Fibroblast of villous mesenchyme (primary cell): ENCODE data around the gene GPRIN3. TPM values are rescaled to one million over a fixed set of nuclear protein-coding genes. Genes with fewer than 3 reads are reported as not detected.

Experiments used
- DNase-seq: peaks from one replicate; pipeline ENCODE4 v3.0.0-alpha.2; 2010; ENCODE audit warnings: low read depth
- H3K4me3 ChIP-seq: 2 replicates; pipeline ENCODE4 v1.5.1; 2011; ENCODE audit warnings: low read depth, mild to moderate bottlenecking, low read length
- total RNA-seq: library from RNA; depleted of rRNA; stranded (reverse); fragments of >200 nt; gene quantifications from 2 replicates; pipeline ENCODE4 v1.2.3, GENCODE V29; 2012
- TF ChIP-seq, protein P1 (sequence below): IDR thresholded peaks from 2 replicates; pipeline ENCODE4 v1.5.1; 2012; ENCODE audit warnings: low read depth, mild to moderate bottlenecking, low read length; ENCODE audit not compliant: insufficient read depth

GPRIN3 gene
- total RNA-seq, 1 donor = 0.43 TPM

DNA sequence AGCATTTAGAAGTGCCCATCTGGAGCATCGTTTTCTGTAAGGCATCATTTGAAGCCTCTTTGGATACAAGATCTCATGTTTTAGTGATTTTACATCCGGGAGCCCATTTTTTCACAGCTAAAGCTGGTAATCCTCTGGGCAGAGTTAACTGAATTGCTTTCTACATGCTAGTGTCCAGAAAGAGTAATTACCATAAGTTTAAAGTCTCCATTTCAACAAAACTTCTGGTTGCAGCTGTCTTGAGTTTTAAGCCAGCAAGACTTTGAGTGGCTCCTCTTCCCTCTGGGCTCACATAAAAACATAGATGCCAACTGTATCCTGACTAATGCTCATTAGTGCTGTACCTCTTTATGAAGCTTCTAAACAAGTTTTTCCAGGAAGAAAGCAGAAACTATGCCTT is 65.4 kb downstream of the GPRIN3 start:
- TF ChIP-seq, protein P1, sequence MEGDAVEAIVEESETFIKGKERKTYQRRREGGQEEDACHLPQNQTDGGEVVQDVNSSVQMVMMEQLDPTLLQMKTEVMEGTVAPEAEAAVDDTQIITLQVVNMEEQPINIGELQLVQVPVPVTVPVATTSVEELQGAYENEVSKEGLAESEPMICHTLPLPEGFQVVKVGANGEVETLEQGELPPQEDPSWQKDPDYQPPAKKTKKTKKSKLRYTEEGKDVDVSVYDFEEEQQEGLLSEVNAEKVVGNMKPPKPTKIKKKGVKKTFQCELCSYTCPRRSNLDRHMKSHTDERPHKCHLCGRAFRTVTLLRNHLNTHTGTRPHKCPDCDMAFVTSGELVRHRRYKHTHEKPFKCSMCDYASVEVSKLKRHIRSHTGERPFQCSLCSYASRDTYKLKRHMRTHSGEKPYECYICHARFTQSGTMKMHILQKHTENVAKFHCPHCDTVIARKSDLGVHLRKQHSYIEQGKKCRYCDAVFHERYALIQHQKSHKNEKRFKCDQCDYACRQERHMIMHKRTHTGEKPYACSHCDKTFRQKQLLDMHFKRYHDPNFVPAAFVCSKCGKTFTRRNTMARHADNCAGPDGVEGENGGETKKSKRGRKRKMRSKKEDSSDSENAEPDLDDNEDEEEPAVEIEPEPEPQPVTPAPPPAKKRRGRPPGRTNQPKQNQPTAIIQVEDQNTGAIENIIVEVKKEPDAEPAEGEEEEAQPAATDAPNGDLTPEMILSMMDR = no peak
- DNase-seq = no peak
- no peak overlapping the region for H3K4me3 ChIP-seq

DNA sequence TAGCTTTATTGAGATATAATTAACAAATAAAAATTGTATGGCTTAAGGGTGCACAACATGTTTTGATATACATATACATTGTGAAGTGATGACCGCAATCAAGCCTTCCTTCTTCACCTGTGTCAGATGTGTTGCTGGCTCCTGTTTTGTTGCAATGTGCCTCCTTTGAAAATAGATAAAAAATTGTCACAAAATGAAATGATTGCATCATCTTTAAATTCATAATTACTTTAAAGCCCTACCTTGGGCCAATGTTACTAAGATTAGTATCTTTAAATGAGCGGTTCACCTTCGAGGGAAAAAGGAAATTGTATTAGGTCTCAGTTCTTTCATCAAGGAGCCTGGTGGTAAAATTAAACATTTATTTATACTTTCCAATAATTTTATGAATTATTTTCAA is 77.3 kb downstream of the GPRIN3 start:
- no peak for DNase-seq
- no peak overlapping the region for H3K4me3 ChIP-seq
- TF ChIP-seq, protein P1 = no peak

DNA sequence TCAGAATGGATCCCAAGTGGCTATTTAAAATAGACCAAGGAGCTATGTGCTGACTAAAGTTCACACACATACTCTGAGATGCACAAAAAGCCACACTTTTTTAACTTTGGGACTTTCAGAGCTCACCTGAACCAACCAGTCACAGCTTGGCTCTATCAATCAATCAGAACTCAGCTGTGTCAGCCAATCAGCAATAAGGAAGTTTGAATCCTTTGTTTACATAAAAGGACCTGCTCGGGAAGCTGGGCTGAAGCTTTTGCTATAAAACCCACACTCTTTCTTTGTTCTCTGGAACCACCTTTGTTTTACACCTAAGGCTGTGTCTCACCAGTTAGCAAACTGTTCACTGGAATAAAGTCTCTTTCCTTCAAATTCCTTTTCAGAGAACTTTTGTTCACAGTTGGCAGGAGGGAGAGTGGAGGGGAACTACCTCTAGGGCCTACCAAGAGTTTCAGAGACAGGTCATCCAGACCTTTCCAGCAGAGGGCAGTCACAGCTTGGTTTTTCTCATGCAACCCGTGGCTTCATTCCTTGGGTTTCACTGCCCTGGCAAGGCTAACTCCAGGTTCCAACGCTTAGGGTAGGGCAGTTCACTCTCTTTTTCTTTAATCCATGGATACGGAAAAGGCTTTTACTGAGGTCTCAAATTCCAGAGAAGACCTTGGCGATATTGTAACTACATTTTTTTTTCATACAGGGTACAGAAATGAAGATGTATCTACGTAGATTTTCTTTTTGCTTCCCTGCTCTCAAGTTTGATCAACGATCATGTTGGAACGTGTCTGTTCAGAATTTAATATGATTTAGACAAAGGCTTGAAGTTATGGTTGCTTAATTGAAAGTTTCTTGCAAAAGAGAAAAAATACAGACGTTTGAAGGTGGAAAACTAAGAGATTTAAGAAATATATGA is 80.7 kb downstream of the GPRIN3 start:
- H3K4me3 ChIP-seq = no peak overlapping the region
- TF ChIP-seq, protein P1 = peak; percentile 77
- peak; percentile 73 for DNase-seq

DNA sequence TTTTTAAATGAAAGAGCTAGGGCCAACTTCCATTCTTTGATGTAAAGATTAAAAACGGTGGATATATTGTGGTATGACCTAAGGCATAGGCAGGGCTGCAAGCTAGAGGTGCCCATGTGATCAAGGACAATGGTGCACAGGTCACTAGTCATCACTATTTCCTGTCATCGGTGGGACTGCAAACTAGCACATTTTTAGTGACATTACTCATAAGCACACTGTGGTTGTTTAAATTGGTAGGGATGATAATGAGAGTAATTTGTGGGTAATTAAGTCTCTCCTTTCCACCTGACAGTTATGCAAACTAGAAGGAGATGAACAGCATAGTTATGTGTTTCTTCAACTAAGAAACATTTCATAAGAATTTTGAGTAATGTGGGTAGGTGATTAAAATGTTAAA is 85.4 kb downstream of the GPRIN3 start:
- TF ChIP-seq, protein P1 = no peak
- no peak overlapping the region for H3K4me3 ChIP-seq
- no peak for DNase-seq

DNA sequence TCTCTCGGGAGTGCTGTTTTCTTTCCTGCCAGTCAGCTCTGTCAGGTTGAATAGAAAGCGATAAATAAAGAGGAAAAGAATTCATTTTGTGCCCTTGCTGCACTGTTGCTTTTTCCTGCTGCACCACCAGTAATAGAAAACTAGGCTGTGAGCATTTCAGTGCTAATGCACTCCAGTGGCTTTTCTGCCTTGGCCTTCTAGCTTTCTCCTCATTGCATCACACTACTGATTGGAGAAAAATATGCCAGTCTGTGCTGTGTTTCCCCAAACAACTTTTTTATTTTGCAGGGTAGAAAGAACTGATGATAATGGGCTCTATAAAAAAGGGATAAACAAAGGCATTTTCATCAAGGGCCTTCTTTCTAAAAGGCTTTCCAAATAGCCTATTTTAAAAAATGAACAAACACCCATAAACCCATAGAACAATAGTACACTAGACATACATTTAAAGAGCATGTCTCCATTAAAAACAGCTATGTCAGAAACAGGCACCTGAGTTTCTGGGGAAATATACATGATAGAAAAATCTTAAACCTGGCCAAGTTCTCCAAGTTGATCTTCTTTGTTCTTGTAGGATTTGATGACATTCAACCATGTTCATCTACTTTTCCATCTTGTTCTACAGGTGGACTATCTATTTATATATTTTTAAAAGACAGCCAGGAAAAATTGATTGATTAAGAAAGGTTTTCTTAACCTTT is 86.3 kb downstream of the GPRIN3 start:
- peak; percentile 17 for DNase-seq
- TF ChIP-seq, protein P1 = no peak
- H3K4me3 ChIP-seq = no peak overlapping the region

DNA sequence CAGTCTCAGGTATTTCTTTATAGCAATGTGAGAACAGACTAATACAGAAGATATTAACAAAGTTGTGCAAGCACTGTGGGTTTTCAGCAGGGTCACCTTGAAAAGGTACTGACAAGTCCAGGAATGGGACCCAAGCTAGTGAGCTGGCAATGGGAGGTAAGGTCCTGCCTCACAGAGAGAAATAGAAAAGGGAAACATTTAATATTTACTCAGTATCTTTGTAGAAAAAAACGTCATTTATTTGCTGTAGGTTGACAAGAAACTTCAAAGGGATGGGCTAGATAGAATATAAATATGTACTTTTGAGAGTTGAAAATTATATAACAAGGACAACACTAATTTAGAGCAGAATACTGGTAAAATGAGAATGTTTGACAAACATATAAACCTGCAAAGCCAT is 89.0 kb downstream of the GPRIN3 start:
- DNase-seq = no peak
- H3K4me3 ChIP-seq = no peak overlapping the region
- TF ChIP-seq, protein P1 = no peak
